ENCODE measurements around the gene PGM1. TPM values are rescaled to one million over a fixed set of nuclear protein-coding genes. Genes with fewer than 3 reads are reported as not detected.

The PGM1 gene
- total RNA-seq, 2 experiments from 2014 or later, result 43.2 to 56.9 TPM

GRCh38 chr1:63611231-63611630 is 18.0 kb downstream of the PGM1 start:
- Histone ChIP-seq H3K4me3 (ENCODE audit: low read depth, low read length, poor library complexity, severe bottlenecking) (no peak overlapping the region), H3K36me3 (ENCODE audit: insufficient read depth, low read length) (no peaks in the 10 kb centered on the region), H3K27ac (ENCODE audit: low read depth, low read length, poor library complexity, severe bottlenecking) (no peak overlapping the region), H2AFZ (ENCODE audit: low read length) (no peak overlapping the region), H3K9me2 (ENCODE audit: insufficient read depth, low read length) (no peaks in the 10 kb centered on the region), H3K4me2 (ENCODE audit: low read length) (no peak overlapping the region), H3K79me2 (ENCODE audit: insufficient read depth, low read depth, low read length) (no peaks in the 10 kb centered on the region), H4K20me1 (ENCODE audit: insufficient read depth, low read length) (peaks cover 3% of the 10 kb centered on the region; the same call in 1 of the 2 replicates), H3K4me1 (ENCODE audit: insufficient read depth, low read length, poor library complexity, severe bottlenecking) (peaks cover 4% of the 10 kb centered on the region), H3K9me3 (ENCODE audit: low read length) (no peaks in the 10 kb centered on the region)
- no peak for DNase-seq (ENCODE audit: low spot score)
- POLR2A ChIA-PET, result no interaction called here
- TF ChIP-seq EZH2phosphoT487 (IDR thresholded peaks at IDR 0.05; ENCODE audit: borderline replicate concordance, low read depth, low read length), result no peak
- intact Hi-C loops (cut with micrococcal nuclease; ENCODE audit: unreplicated experiment), result no loop called here
- CTCF ChIA-PET (ENCODE audit: unreplicated experiment), result interaction anchor here (0.6 kb wide), 1 partner anchor 14 kb away, joined by 3 read pairs; no protein-coding TSS in a partner anchor
- BruUV-seq (replicated peaks), result no TSS peak

GRCh38 chr1:63612564-63612963 is 19.4 kb downstream of the PGM1 start:
- H3K36me3 ChIP-seq (ENCODE audit: insufficient read depth, low read length), result no peaks in the 10 kb centered on the region
- H3K4me2 ChIP-seq (ENCODE audit: low read length), result no peak overlapping the region
- no peak for DNase-seq (ENCODE audit: low spot score)
- ChIA-PET CTCF (ENCODE audit: unreplicated experiment) (no interaction called here), POLR2A (no interaction called here)
- TF ChIP-seq EZH2phosphoT487 (IDR thresholded peaks at IDR 0.05; ENCODE audit: borderline replicate concordance, low read depth, low read length) (no peak), CTCF (conservative IDR thresholded peaks at IDR 0.05; ENCODE audit: low read length) (no peak)
- no peak overlapping the region for H3K4me3 ChIP-seq (ENCODE audit: low read depth, low read length, poor library complexity, severe bottlenecking)
- no peaks in the 10 kb centered on the region for H3K9me3 ChIP-seq (ENCODE audit: low read length)
- BruUV-seq (replicated peaks), result no TSS peak
- H3K4me1 ChIP-seq (ENCODE audit: insufficient read depth, low read length, poor library complexity, severe bottlenecking), result peaks cover 4% of the 10 kb centered on the region
- H3K27ac ChIP-seq (ENCODE audit: low read depth, low read length, poor library complexity, severe bottlenecking), result no peak overlapping the region
- H4K20me1 ChIP-seq (ENCODE audit: insufficient read depth, low read length), result peaks cover 3% of the 10 kb centered on the region; the same call in 1 of the 2 replicates
- intact Hi-C loops (cut with micrococcal nuclease; ENCODE audit: unreplicated experiment), result no loop called here
- no peak overlapping the region for H2AFZ ChIP-seq (ENCODE audit: low read length)
- no peaks in the 10 kb centered on the region for H3K79me2 ChIP-seq (ENCODE audit: insufficient read depth, low read depth, low read length)
- no peaks in the 10 kb centered on the region for H3K9me2 ChIP-seq (ENCODE audit: insufficient read depth, low read length)

GRCh38 chr1:63612971-63613370 is 19.8 kb downstream of the PGM1 start:
- BruUV-seq (replicated peaks), result no TSS peak
- H3K27ac ChIP-seq (ENCODE audit: low read depth, low read length, poor library complexity, severe bottlenecking), result no peak overlapping the region
- no peaks in the 10 kb centered on the region for H3K36me3 ChIP-seq (ENCODE audit: insufficient read depth, low read length)
- intact Hi-C loops (cut with micrococcal nuclease; ENCODE audit: unreplicated experiment), result no loop called here
- peaks cover 3% of the 10 kb centered on the region; the same call in 1 of the 2 replicates for H4K20me1 ChIP-seq (ENCODE audit: insufficient read depth, low read length)
- H2AFZ ChIP-seq (ENCODE audit: low read length), result no peak overlapping the region
- H3K4me3 ChIP-seq (ENCODE audit: low read depth, low read length, poor library complexity, severe bottlenecking), result no peak overlapping the region
- TF ChIP-seq CTCF (conservative IDR thresholded peaks at IDR 0.05; ENCODE audit: low read length) (no peak), EZH2phosphoT487 (IDR thresholded peaks at IDR 0.05; ENCODE audit: borderline replicate concordance, low read depth, low read length) (no peak)
- POLR2A ChIA-PET, result interaction anchor here (0.6 to 0.7 kb wide), 2 partner anchors 24 to 973 kb away, joined by 4 read pairs; no protein-coding TSS in a partner anchor
- no peaks in the 10 kb centered on the region for H3K9me3 ChIP-seq (ENCODE audit: low read length)
- CTCF ChIA-PET (ENCODE audit: unreplicated experiment), result no interaction called here
- no peak overlapping the region for H3K4me2 ChIP-seq (ENCODE audit: low read length)
- peaks cover 4% of the 10 kb centered on the region for H3K4me1 ChIP-seq (ENCODE audit: insufficient read depth, low read length, poor library complexity, severe bottlenecking)
- H3K79me2 ChIP-seq (ENCODE audit: insufficient read depth, low read depth, low read length), result no peaks in the 10 kb centered on the region
- no peaks in the 10 kb centered on the region for H3K9me2 ChIP-seq (ENCODE audit: insufficient read depth, low read length)
- DNase-seq (ENCODE audit: low spot score), result no peak
